Measurements from ENCODE around the gene CLEC16A.
"Not testable (repeated sequence)": the region's sequence is repeated elsewhere in the genome, so short reads cannot be mapped to it uniquely, and the experiment has no call there.

DNA sequence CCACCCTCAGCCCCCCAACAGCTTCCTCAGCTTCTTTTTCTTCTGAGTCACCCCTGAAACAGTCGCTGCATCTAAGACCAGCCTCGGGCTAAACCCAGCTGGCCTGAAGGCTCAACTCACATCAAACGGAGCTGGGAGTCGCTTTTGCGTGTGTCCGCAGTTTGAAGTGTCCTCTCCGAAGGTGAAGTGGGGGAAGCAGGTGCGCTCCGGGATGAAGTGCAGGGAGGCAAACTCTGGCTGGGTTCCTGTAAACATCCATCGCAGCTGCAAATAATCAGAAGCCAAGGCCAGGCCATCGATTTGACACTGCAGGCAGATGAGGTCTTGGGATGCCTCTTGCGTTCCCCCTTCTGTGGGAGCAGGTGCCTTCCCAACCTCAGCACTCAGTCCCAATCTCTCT lies 15.3 kb upstream of the CLEC16A start:
- not testable (repeated sequence) for TF ChIP-seq POLR2A (IDR thresholded peaks at IDR 0.05; ENCODE audit: low read length); GATA1 (IDR thresholded peaks at IDR 0.05; ENCODE audit: low read depth, low read length)
